SK-N-SH (cell line): ENCODE data around the gene SLC2A3. TPM values are rescaled to one million over a fixed set of nuclear protein-coding genes. Genes with fewer than 3 reads are reported as not detected.
A peak's percentile ranks its signal among the peaks of the same experiment; 100 is the strongest.
"Not testable (repeated sequence)": the region's sequence is repeated elsewhere in the genome, so short reads cannot be mapped to it uniquely, and the experiment has no call there.

Experiments used
- CTCF ChIA-PET: fragments of 300-600, 350-600 bp; formaldehyde crosslinking; extraction: SDS; loops from one replicate; lab custom pipeline; 2021; lab: Yijun Ruan, JAX
- POLR2A ChIA-PET: fragments of 350-600 bp; sonication (Branson Sonifier 250); formaldehyde crosslinking; extraction: SDS; loops from one replicate; lab custom pipeline; 2020; ENCODE audit warnings: antibody characterized with exemption, inconsistent platforms; lab: Yijun Ruan, JAX
- DNase-seq: peaks from one replicate; pipeline ENCODE4 v3.0.0; 2012
- H2AFZ ChIP-seq: fragments of 200-600 bp; sonication (generic); 2 replicates; pipeline ENCODE4 v1.8.1; 2016; ENCODE audit warnings: antibody characterized with exemption, mild to moderate bottlenecking, low read depth
- H3F3A ChIP-seq: fragments of 200-600 bp; sonication (generic); replicated peaks from 2 replicates; pipeline ENCODE3; 2016; ENCODE audit warnings: antibody characterized with exemption, mild to moderate bottlenecking; ENCODE audit not compliant: insufficient read depth
- H3K27ac ChIP-seq, 2 experiments: fragments of 200-500 bp in 1 of 2; fragments of 200-600 bp in 1 of 2; sonication (Bioruptor generic) in 1 of 2; sonication (generic), shearing (Covaris generic) in 1 of 2; 2 replicates each; pipeline versions ENCODE4 v1.5.1 to v1.6.1; 2014 to 2016; ENCODE audit warnings: low read depth in 2 of 2, inconsistent platforms in 1 of 2, low read length in 1 of 2, mild to moderate bottlenecking in 1 of 2, mixed read lengths in 1 of 2
- H3K27me3 ChIP-seq: fragments of 200-600 bp; sonication (generic), shearing (Covaris generic); 2 replicates; pipeline ENCODE4 v1.6.1; 2016; ENCODE audit warnings: mixed run types; ENCODE audit not compliant: insufficient read depth
- H3K36me3 ChIP-seq, 2 experiments: fragments of 200-500 bp in 1 of 2; fragments of 200-600 bp in 1 of 2; sonication (Bioruptor generic) in 1 of 2; sonication (generic) in 1 of 2; replicated peaks in 1 of 2; 2 replicates each; pipeline versions ENCODE3 to v1.5.1; 2014 to 2016; ENCODE audit warnings: low read length in 1 of 2, mild to moderate bottlenecking in 1 of 2; ENCODE audit not compliant: insufficient read depth in 2 of 2, control insufficient read depth in 1 of 2
- H3K4me1 ChIP-seq, 2 experiments: fragments of 200-500 bp in 1 of 2; fragments of 200-600 bp in 1 of 2; sonication (Bioruptor generic) in 1 of 2; sonication (generic), shearing (Covaris generic) in 1 of 2; 2 replicates each; pipeline versions ENCODE4 v1.5.1 to v1.6.1; 2014 to 2016; ENCODE audit warnings: low read depth in 1 of 2, low read length in 1 of 2, mixed run types in 1 of 2; ENCODE audit not compliant: insufficient read depth in 2 of 2, control insufficient read depth in 1 of 2
- H3K4me2 ChIP-seq: fragments of 200-600 bp; sonication (generic), shearing (Covaris generic); 2 replicates; pipeline ENCODE4 v1.6.1; 2017; ENCODE audit warnings: mixed run types
- H3K4me3 ChIP-seq, 2 experiments: fragments of 200-500 bp in 1 of 2; fragments of 200-600 bp in 1 of 2; sonication (Bioruptor generic) in 1 of 2; sonication (generic), shearing (Covaris generic) in 1 of 2; 2 replicates each; pipeline versions ENCODE4 v1.5.1 to v1.8.1; 2014 to 2016; ENCODE audit warnings: low read depth in 2 of 2, inconsistent platforms in 1 of 2, low read length in 1 of 2, mild to moderate bottlenecking in 1 of 2, mixed read lengths in 1 of 2, moderate library complexity in 1 of 2
- H3K79me2 ChIP-seq: fragments of 200-600 bp; sonication (generic); 2 replicates; pipeline ENCODE4 v1.8.1; 2017; ENCODE audit warnings: mild to moderate bottlenecking; ENCODE audit not compliant: insufficient read depth
- H3K9ac ChIP-seq: fragments of 200-600 bp; sonication (generic); 2 replicates; pipeline ENCODE4 v1.6.1; 2017; ENCODE audit warnings: mixed run types
- H3K9me2 ChIP-seq: fragments of 200-600 bp; sonication (generic); 2 replicates; pipeline ENCODE4 v1.6.1; 2017; ENCODE audit warnings: mixed run types
- H3K9me3 ChIP-seq: fragments of 200-600 bp; sonication (generic); 2 replicates; pipeline ENCODE4 v1.6.1; 2017; ENCODE audit warnings: mixed run types, mild to moderate bottlenecking, moderate library complexity
- H4K20me1 ChIP-seq: fragments of 200-600 bp; sonication (generic); 2 replicates; pipeline ENCODE4 v1.6.1; 2017; ENCODE audit warnings: mild to moderate bottlenecking, mixed run types; ENCODE audit not compliant: insufficient read depth
- CTCF ChIP-seq: fragments of 200-600 bp; sonication (generic); IDR thresholded peaks from 2 replicates; pipeline ENCODE4 v1.6.1; 2017; ENCODE audit warnings: antibody characterized with exemption, mild to moderate bottlenecking, moderate library complexity
- GATA2 ChIP-seq: sonication (generic); formaldehyde crosslinking; IDR thresholded peaks from 2 replicates; pipeline ENCODE4 v1.5.0; 2020; ENCODE audit warnings: mild to moderate bottlenecking, missing genetic modification reagents
- MEF2A ChIP-seq: IDR thresholded peaks from 2 replicates; pipeline ENCODE4 v1.4.0; 2012; ENCODE audit warnings: low read depth, borderline replicate concordance
- RAD21 ChIP-seq: IDR thresholded peaks from 2 replicates; pipeline ENCODE4 v1.6.1; 2012; ENCODE audit warnings: mild to moderate bottlenecking, low read length
- SMC3 ChIP-seq: IDR thresholded peaks from 2 replicates; pipeline ENCODE4 v1.6.1; 2012; ENCODE audit warnings: low read depth, low read length, improper control_type of control experiment
- WGBS: methylation state at CpG from one replicate; pipeline ENCODE4 v1.1.6; 2017; ENCODE audit warnings: low lambda C conversion rate; 5-methylcytosine and 5-hydroxymethylcytosine counted together
- polyA plus RNA-seq, 3 experiments: library from polyadenylated mRNA; depleted of rRNA; stranded (reverse); fragments of >200 nt; gene quantifications; 2 replicates each; pipeline ENCODE4 v1.2.3, GENCODE V29; 2012

The SLC2A3 gene
- polyA plus RNA-seq, 1 of the 3 experiments (the other 2 are of a cell fraction), result 26.6 TPM

GRCh38 chr12:7907009-7907408 lies 29.0 kb downstream of the SLC2A3 start:
- H3K36me3 ChIP-seq, result no peaks in the 10 kb centered on the region
- H2AFZ ChIP-seq, result no peak overlapping the region
- H3K9ac ChIP-seq, result no peak overlapping the region
- CTCF ChIA-PET, result interaction anchor here (0.7 kb wide), 1 partner anchor 19 kb away, joined by 3 read pairs; no protein-coding TSS in a partner anchor
- H3K4me3 ChIP-seq, result no peak overlapping the region
- no peaks in the 10 kb centered on the region for H4K20me1 ChIP-seq
- peak; percentile 28 for DNase-seq
- H3K9me3 ChIP-seq, result no peaks in the 10 kb centered on the region
- TF ChIP-seq GATA2 (CRISPR knock-in tag) (no peak), MEF2A (no peak), SMC3 (peak; percentile 17; the same call in 1 of the 2 replicates), CTCF (peak; percentile 59), RAD21 (peak; percentile 30; the same call in 1 of the 2 replicates)
- no peaks in the 10 kb centered on the region; a peak in 1 of 4 replicates for H3K4me1 ChIP-seq
- no peak overlapping the region for H3K4me2 ChIP-seq
- no peaks in the 10 kb centered on the region for H3K27me3 ChIP-seq
- H3K79me2 ChIP-seq, result no peaks in the 10 kb centered on the region
- H3F3A ChIP-seq, result no peaks in the 10 kb centered on the region
- POLR2A ChIA-PET, result no interaction called here
- H3K27ac ChIP-seq, result no peak overlapping the region
- H3K9me2 ChIP-seq, result no peaks in the 10 kb centered on the region
- WGBS, result 5% methylated on average over 3 of the region's 3 CpGs

- H3K9me2 ChIP-seq, H3K4me1 ChIP-seq, H3K9ac ChIP-seq, POLR2A ChIA-PET, H3K27ac ChIP-seq, H3K36me3 ChIP-seq, H3F3A ChIP-seq, H3K4me3 ChIP-seq, DNase-seq, H3K4me2 ChIP-seq, H4K20me1 ChIP-seq, H3K79me2 ChIP-seq, H3K9me3 ChIP-seq, H2AFZ ChIP-seq, CTCF ChIA-PET, H3K27me3 ChIP-seq: not testable (repeated sequence)
- 47% methylated on average over 4 of the region's 4 CpGs for WGBS
Observed at GRCh38 chr12:7906303-7906702, 29.7 kb downstream of the SLC2A3 start.

GRCh38 chr12:7905600-7906125 lies 30.3 kb downstream of the SLC2A3 start:
- H3K79me2 ChIP-seq, H3K36me3 ChIP-seq, H3K4me1 ChIP-seq, H3K27ac ChIP-seq, H3K4me3 ChIP-seq, CTCF ChIA-PET, H4K20me1 ChIP-seq, DNase-seq, POLR2A ChIA-PET, H3F3A ChIP-seq, H3K9ac ChIP-seq, H3K9me2 ChIP-seq, H3K9me3 ChIP-seq, H3K4me2 ChIP-seq, H3K27me3 ChIP-seq: not testable (repeated sequence)
- H2AFZ ChIP-seq, result 0 out of 2 replicates have a peak overlapping the region, but pooled peaks have one; percentile 31
- 18% methylated on average over 2 of the region's 5 CpGs for WGBS
